Trophoblast cell (in vitro differentiated cells and primary cell): Measurements from ENCODE around the gene ZDHHC8.
A peak's percentile ranks its signal among the peaks of the same experiment; 100 is the strongest.

ENCODE experiments used
- DNase-seq, 2 donors: peaks; one replicate each; pipeline ENCODE4 v3.0.0-alpha.2; 2016
- H2AFZ ChIP-seq: 2 replicates; pipeline ENCODE4 v1.6.1; 2013; ENCODE audit warnings: low read length, moderate library complexity, mild to moderate bottlenecking; ENCODE audit not compliant: insufficient read depth, poor library complexity
- H2AK5ac ChIP-seq: 2 replicates; pipeline ENCODE4 v1.6.1; 2013; ENCODE audit warnings: mild to moderate bottlenecking, low read length
- H2BK120ac ChIP-seq: 2 replicates; pipeline ENCODE4 v1.6.1; 2013; ENCODE audit warnings: low read length, mild to moderate bottlenecking, moderate library complexity; ENCODE audit not compliant: insufficient read depth, poor library complexity
- H2BK12ac ChIP-seq: 2 replicates; pipeline ENCODE4 v1.6.1; 2013; ENCODE audit warnings: mild to moderate bottlenecking, low read length, moderate library complexity
- H2BK5ac ChIP-seq: 2 replicates; pipeline ENCODE4 v1.6.1; 2013; ENCODE audit warnings: low read length, low read depth, moderate library complexity, mild to moderate bottlenecking; ENCODE audit not compliant: poor library complexity
- H3K14ac ChIP-seq: 2 replicates; pipeline ENCODE4 v1.6.1; 2013; ENCODE audit warnings: mild to moderate bottlenecking, low read length
- H3K18ac ChIP-seq: 2 replicates; pipeline ENCODE4 v1.6.1; 2013; ENCODE audit warnings: mild to moderate bottlenecking, low read length
- H3K23ac ChIP-seq: 2 replicates; pipeline ENCODE4 v1.6.1; 2013; ENCODE audit warnings: low read length
- H3K27ac ChIP-seq: 2 replicates; pipeline ENCODE4 v1.5.1; 2013; ENCODE audit warnings: low read depth, mild to moderate bottlenecking, inconsistent platforms, low read length, moderate library complexity
- H3K27me3 ChIP-seq: 2 replicates; pipeline ENCODE4 v1.6.1; 2013; ENCODE audit warnings: inconsistent platforms, mild to moderate bottlenecking, low read length, moderate library complexity; ENCODE audit not compliant: insufficient read depth
- H3K36me3 ChIP-seq, 2 experiments: 1 replicate in 1 of 2; 2 replicates in 1 of 2; pipeline ENCODE4 v1.6.1; 2013; ENCODE audit warnings: low read length in 2 of 2, mild to moderate bottlenecking in 2 of 2, moderate library complexity in 1 of 2; ENCODE audit not compliant: insufficient read depth in 2 of 2, control insufficient read depth in 1 of 2
- H3K4ac ChIP-seq: 2 replicates; pipeline ENCODE4 v1.6.1; 2013; ENCODE audit warnings: low read depth, mild to moderate bottlenecking, low read length, moderate library complexity
- H3K4me1 ChIP-seq, 2 experiments: 1 replicate in 1 of 2; 2 replicates in 1 of 2; pipeline ENCODE4 v1.6.1; 2013; ENCODE audit warnings: low read length in 2 of 2, mild to moderate bottlenecking in 2 of 2, moderate library complexity in 1 of 2; ENCODE audit not compliant: insufficient read depth in 2 of 2, control insufficient read depth in 1 of 2
- H3K4me2 ChIP-seq: 2 replicates; pipeline ENCODE4 v1.6.1; 2013; ENCODE audit warnings: inconsistent platforms, mild to moderate bottlenecking, low read length, moderate library complexity
- H3K4me3 ChIP-seq: 2 replicates; pipeline ENCODE4 v1.5.1; 2013; ENCODE audit warnings: mild to moderate bottlenecking, low read depth, low read length, inconsistent platforms
- H3K79me1 ChIP-seq: one replicate; pipeline ENCODE4 v1.6.1; 2013; ENCODE audit warnings: low read length
- H3K79me2 ChIP-seq: 2 replicates; pipeline ENCODE4 v1.6.1; 2013; ENCODE audit warnings: low read length, mild to moderate bottlenecking; ENCODE audit not compliant: control insufficient read depth, insufficient read depth, poor library complexity
- H3K9ac ChIP-seq: 2 replicates; pipeline ENCODE4 v1.6.1; 2013; ENCODE audit warnings: mild to moderate bottlenecking, low read length
- H3K9me3 ChIP-seq: 2 replicates; pipeline ENCODE4 v1.6.1; 2013; ENCODE audit warnings: low read depth, mild to moderate bottlenecking, control low read depth, inconsistent platforms, low read length; ENCODE audit not compliant: insufficient read depth
- H4K12ac ChIP-seq: 2 replicates; pipeline ENCODE4 v1.6.1; 2013; ENCODE audit warnings: low read depth, mild to moderate bottlenecking, low read length, moderate library complexity
- H4K8ac ChIP-seq: 2 replicates; pipeline ENCODE4 v1.6.1; 2013; ENCODE audit warnings: low read depth, mild to moderate bottlenecking, low read length, moderate library complexity
- H4K91ac ChIP-seq: one replicate; pipeline ENCODE4 v1.6.1; 2013; ENCODE audit warnings: low read depth, mild to moderate bottlenecking, low read length, moderate library complexity
- WGBS: extraction: QIAGEN DNeasy Blood & Tissue Kit; methylation state at CpG from one replicate; pipeline ENCODE4 v1.1.7; 2013; ENCODE audit warnings: missing lambda C conversion rate; ENCODE audit not compliant: insufficient read length, insufficient coverage; ENCODE audit errors: extremely low coverage; 5-methylcytosine and 5-hydroxymethylcytosine counted together

Gene ZDHHC8

DNA sequence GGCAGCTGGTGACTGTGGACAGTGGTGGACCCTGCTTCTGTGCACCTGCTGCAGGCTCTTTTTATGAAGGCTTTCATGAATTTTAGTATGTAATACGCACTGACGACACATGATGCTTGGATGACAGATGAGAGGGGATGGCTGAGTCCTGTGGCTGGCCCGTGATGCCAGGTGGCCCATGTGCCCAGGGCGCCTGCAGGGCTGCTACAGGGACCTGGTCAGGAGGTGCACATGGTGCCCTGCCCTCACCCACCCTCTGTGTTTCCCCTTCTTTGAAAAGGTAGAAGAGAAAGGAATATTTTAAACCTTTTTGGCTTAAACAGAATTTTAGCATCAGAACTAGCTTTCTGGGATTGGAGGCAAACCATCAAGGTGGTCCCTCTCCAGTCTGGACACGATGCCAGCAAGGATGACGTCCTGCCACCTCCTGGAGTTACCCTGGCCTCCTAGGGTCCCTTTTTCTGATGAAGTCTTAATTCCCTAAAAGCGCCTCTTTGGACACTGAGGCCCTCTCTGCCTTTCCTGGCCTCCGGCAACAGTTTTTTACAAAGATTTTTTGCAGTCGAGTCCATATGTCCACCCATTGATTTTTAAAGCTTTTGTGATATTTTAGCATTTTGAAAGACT is 21.1 kb upstream of the ZDHHC8 start:
- no peak for DNase-seq
- peaks cover 97% of the 10 kb centered on the region in 2 experiments for H3K36me3 ChIP-seq
- no peak overlapping the region for H3K9ac ChIP-seq
- no peak overlapping the region for H4K12ac ChIP-seq
- no peak overlapping the region for H4K8ac ChIP-seq
- H2AFZ ChIP-seq, result no peak overlapping the region
- no peak overlapping the region for H2AK5ac ChIP-seq
- no peak overlapping the region for H4K91ac ChIP-seq
- no peak overlapping the region for H3K23ac ChIP-seq
- no peak overlapping the region for H3K4me2 ChIP-seq
- H3K27me3 ChIP-seq, result no peaks in the 10 kb centered on the region
- no peaks in the 10 kb centered on the region for H3K79me1 ChIP-seq
- H3K27ac ChIP-seq, result no peak overlapping the region
- H2BK120ac ChIP-seq, result no peak overlapping the region
- no peak overlapping the region for H2BK5ac ChIP-seq
- H3K9me3 ChIP-seq, result no peaks in the 10 kb centered on the region
- H3K4me1 ChIP-seq, result no peaks in the 10 kb centered on the region
- whole genome bisulfite sequencing, result no CpG with 5 or more reads among the region's 9 CpGs
- no peak overlapping the region for H3K14ac ChIP-seq
- no peak overlapping the region for H3K4me3 ChIP-seq
- no peak overlapping the region for H3K4ac ChIP-seq
- no peak overlapping the region for H3K18ac ChIP-seq
- no peak overlapping the region for H2BK12ac ChIP-seq
- H3K79me2 ChIP-seq, result no peaks in the 10 kb centered on the region

GRCh38 chr22:20111045-20111688 is 20.4 kb upstream of the ZDHHC8 start:
- Histone ChIP-seq H3K27ac (no peak overlapping the region), H4K8ac (no peak overlapping the region), H3K79me1 (no peaks in the 10 kb centered on the region), H3K4ac (no peak overlapping the region), H3K14ac (no peak overlapping the region), H2BK12ac (no peak overlapping the region), H2BK5ac (no peak overlapping the region), H2AFZ (no peak overlapping the region), H3K4me1 (peaks cover 2% of the 10 kb centered on the region in 2 experiments), H3K4me2 (no peak overlapping the region), H3K79me2 (no peaks in the 10 kb centered on the region), H2BK120ac (no peak overlapping the region), H3K4me3 (no peak overlapping the region), H4K12ac (no peak overlapping the region), H2AK5ac (no peak overlapping the region), H3K9ac (no peak overlapping the region), H3K36me3 (peaks cover 95 to 97% of the 10 kb centered on the region in 2 experiments), H3K23ac (no peak overlapping the region), H3K9me3 (no peaks in the 10 kb centered on the region), H4K91ac (no peak overlapping the region), H3K18ac (no peak overlapping the region), H3K27me3 (no peaks in the 10 kb centered on the region)
- DNase-seq, result peak; percentile 31 to 44
- no CpG with 5 or more reads among the region's 14 CpGs for WGBS

- Histone ChIP-seq H3K18ac (no peak overlapping the region), H2AFZ (no peak overlapping the region), H3K4me3 (no peak overlapping the region), H3K4me2 (no peak overlapping the region), H3K27ac (no peak overlapping the region), H3K79me1 (peaks cover 6% of the 10 kb centered on the region), H2AK5ac (no peak overlapping the region), H3K4me1 (peaks cover 2 to 5% of the 10 kb centered on the region in 2 experiments), H3K14ac (no peak overlapping the region), H3K27me3 (no peaks in the 10 kb centered on the region), H3K4ac (no peak overlapping the region), H2BK5ac (no peak overlapping the region), H3K9me3 (no peaks in the 10 kb centered on the region), H4K8ac (no peak overlapping the region), H4K12ac (no peak overlapping the region), H2BK120ac (no peak overlapping the region), H3K36me3 (peaks cover 87 to 89% of the 10 kb centered on the region in 2 experiments), H4K91ac (no peak overlapping the region), H3K79me2 (peaks cover 7% of the 10 kb centered on the region), H3K9ac (no peak overlapping the region), H2BK12ac (no peak overlapping the region), H3K23ac (no peak overlapping the region)
- no CpG with 5 or more reads among the region's 7 CpGs for WGBS
- no peak for DNase-seq
These were observed 19.6 kb upstream of the ZDHHC8 start for GRCh38 chr22:20111689-20112622.

- H3K4me3 ChIP-seq, result no peak overlapping the region
- H2AFZ ChIP-seq, result no peak overlapping the region
These were observed 18.7 kb upstream of the ZDHHC8 start for GRCh38 chr22:20112623-20113511.

More at GRCh38 chr22:20112623-20113511, 18.7 kb upstream of the ZDHHC8 start:
- Histone ChIP-seq H3K4ac (no peak overlapping the region), H3K18ac (no peak overlapping the region), H3K27me3 (no peaks in the 10 kb centered on the region), H3K9ac (peak overlapping the region; percentile 13), H3K14ac (no peak overlapping the region), H3K79me2 (peaks cover 10% of the 10 kb centered on the region), H3K79me1 (peaks cover 10% of the 10 kb centered on the region), H2BK120ac (no peak overlapping the region), H3K9me3 (no peaks in the 10 kb centered on the region), H2BK5ac (no peak overlapping the region), H4K8ac (no peak overlapping the region), H3K36me3 (peaks cover 78 to 80% of the 10 kb centered on the region in 2 experiments), H3K27ac (no peak overlapping the region), H3K4me2 (no peak overlapping the region), H2BK12ac (no peak overlapping the region), H4K91ac (no peak overlapping the region), H4K12ac (no peak overlapping the region), H2AK5ac (no peak overlapping the region), H3K23ac (no peak overlapping the region), H3K4me1 (peaks cover 2 to 5% of the 10 kb centered on the region in 2 experiments)
- DNase-seq, result no peak
- no CpG with 5 or more reads among the region's 26 CpGs for WGBS
